ENCODE results near the gene ZFYVE19.
A peak's percentile ranks its signal among the peaks of the same experiment; 100 is the strongest.

Gene ZFYVE19

GRCh38 chr15:40793216-40793989 lies 13.5 kb upstream of the ZFYVE19 start:
- Histone ChIP-seq H3K27me3 (ENCODE audit: control insufficient read depth in 5 of 5, insufficient read depth in 4 of 5, low read length in 5 of 5) (no peaks in the 10 kb centered on the region), H3K4me1 (ENCODE audit: control insufficient read depth in 5 of 5, insufficient read depth in 5 of 5, low read length in 5 of 5) (peaks cover 4 to 29% (median 18%) of the 10 kb centered on the region in 5 donors), H3K27ac (ENCODE audit: low read depth, low read length) (no peak overlapping the region), H3K9ac (ENCODE audit: low read length in 5 of 5) (no peak overlapping the region), H3K9me3 (ENCODE audit: control insufficient read depth in 5 of 5, low read length in 5 of 5) (no peaks in the 10 kb centered on the region), H3K4me3 (ENCODE audit: low read depth in 1 of 5, low read length in 5 of 5) (no peak overlapping the region), H3K36me3 (ENCODE audit: control insufficient read depth in 5 of 5, insufficient read depth in 5 of 5, low read length in 5 of 5) (peaks cover 0 to 12% (median 4%) of the 10 kb centered on the region in 5 donors)

- H3K27ac ChIP-seq (ENCODE audit: low read depth, low read length) = no peak overlapping the region
- H3K4me3 ChIP-seq (ENCODE audit: low read depth in 1 of 5, low read length in 5 of 5) = no peak overlapping the region
- H3K4me1 ChIP-seq (ENCODE audit: control insufficient read depth in 5 of 5, insufficient read depth in 5 of 5, low read length in 5 of 5) = peaks cover 4 to 26% (median 16%) of the 10 kb centered on the region in 5 donors
- H3K9ac ChIP-seq (ENCODE audit: low read length in 5 of 5) = no peak overlapping the region
- H3K27me3 ChIP-seq (ENCODE audit: control insufficient read depth in 5 of 5, insufficient read depth in 4 of 5, low read length in 5 of 5) = no peaks in the 10 kb centered on the region
- no peaks in the 10 kb centered on the region for H3K9me3 ChIP-seq (ENCODE audit: control insufficient read depth in 5 of 5, low read length in 5 of 5)
- H3K36me3 ChIP-seq (ENCODE audit: control insufficient read depth in 5 of 5, insufficient read depth in 5 of 5, low read length in 5 of 5) = peaks cover 0 to 13% (median 4%) of the 10 kb centered on the region in 5 donors
Measured at GRCh38 chr15:40796041-40796440, 10.8 kb upstream of the ZFYVE19 start.

- H3K4me3 ChIP-seq (ENCODE audit: low read depth in 1 of 5, low read length in 5 of 5) = no peak overlapping the region
- peaks cover 0 to 9% (median 4%) of the 10 kb centered on the region in 5 donors for H3K36me3 ChIP-seq (ENCODE audit: control insufficient read depth in 5 of 5, insufficient read depth in 5 of 5, low read length in 5 of 5)
- H3K9ac ChIP-seq (ENCODE audit: low read length in 5 of 5) = no peak overlapping the region
- peaks cover 4 to 26% (median 16%) of the 10 kb centered on the region in 5 donors for H3K4me1 ChIP-seq (ENCODE audit: control insufficient read depth in 5 of 5, insufficient read depth in 5 of 5, low read length in 5 of 5)
- H3K27ac ChIP-seq (ENCODE audit: low read depth, low read length) = no peak overlapping the region
- no peaks in the 10 kb centered on the region for H3K27me3 ChIP-seq (ENCODE audit: control insufficient read depth in 5 of 5, insufficient read depth in 4 of 5, low read length in 5 of 5)
- no peaks in the 10 kb centered on the region for H3K9me3 ChIP-seq (ENCODE audit: control insufficient read depth in 5 of 5, low read length in 5 of 5)
Measured at GRCh38 chr15:40796512-40796911, 10.4 kb upstream of the ZFYVE19 start.

GRCh38 chr15:40799523-40799922 lies 7.4 kb upstream of the ZFYVE19 start:
- no peak overlapping the region for H3K4me3 ChIP-seq (ENCODE audit: low read depth in 1 of 5, low read length in 5 of 5)
- peaks cover 0 to 11% (median 2%) of the 10 kb centered on the region in 5 donors for H3K36me3 ChIP-seq (ENCODE audit: control insufficient read depth in 5 of 5, insufficient read depth in 5 of 5, low read length in 5 of 5)
- peaks cover 0 to 13% (median 9%) of the 10 kb centered on the region in 5 donors for H3K4me1 ChIP-seq (ENCODE audit: control insufficient read depth in 5 of 5, insufficient read depth in 5 of 5, low read length in 5 of 5)
- no peak overlapping the region for H3K9ac ChIP-seq (ENCODE audit: low read length in 5 of 5)
- no peaks in the 10 kb centered on the region for H3K27me3 ChIP-seq (ENCODE audit: control insufficient read depth in 5 of 5, insufficient read depth in 4 of 5, low read length in 5 of 5)
- no peaks in the 10 kb centered on the region for H3K9me3 ChIP-seq (ENCODE audit: control insufficient read depth in 5 of 5, low read length in 5 of 5)
- H3K27ac ChIP-seq (ENCODE audit: low read depth, low read length) = no peak overlapping the region

- no peak overlapping the region for H3K27ac ChIP-seq (ENCODE audit: low read depth, low read length)
- no peak overlapping the region for H3K4me3 ChIP-seq (ENCODE audit: low read depth in 1 of 5, low read length in 5 of 5)
- no peaks in the 10 kb centered on the region for H3K9me3 ChIP-seq (ENCODE audit: control insufficient read depth in 5 of 5, low read length in 5 of 5)
- H3K9ac ChIP-seq (ENCODE audit: low read length in 5 of 5) = no peak overlapping the region
- H3K36me3 ChIP-seq (ENCODE audit: control insufficient read depth in 5 of 5, insufficient read depth in 5 of 5, low read length in 5 of 5) = peaks cover 0 to 11% (median 2%) of the 10 kb centered on the region in 5 donors
- H3K27me3 ChIP-seq (ENCODE audit: control insufficient read depth in 5 of 5, insufficient read depth in 4 of 5, low read length in 5 of 5) = no peaks in the 10 kb centered on the region
- peaks cover 3 to 14% (median 13%) of the 10 kb centered on the region in 5 donors for H3K4me1 ChIP-seq (ENCODE audit: control insufficient read depth in 5 of 5, insufficient read depth in 5 of 5, low read length in 5 of 5)
Measured at GRCh38 chr15:40803076-40803475, 3.8 kb upstream of the ZFYVE19 start.

- Histone ChIP-seq H3K27ac (ENCODE audit: low read depth, low read length) (no peak overlapping the region), H3K27me3 (ENCODE audit: control insufficient read depth in 5 of 5, insufficient read depth in 4 of 5, low read length in 5 of 5) (no peaks in the 10 kb centered on the region), H3K9ac (ENCODE audit: low read length in 5 of 5) (no peak overlapping the region), H3K9me3 (ENCODE audit: control insufficient read depth in 5 of 5, low read length in 5 of 5) (no peaks in the 10 kb centered on the region), H3K36me3 (ENCODE audit: control insufficient read depth in 5 of 5, insufficient read depth in 5 of 5, low read length in 5 of 5) (peaks cover 0 to 5% (median 2%) of the 10 kb centered on the region in 5 donors), H3K4me1 (ENCODE audit: control insufficient read depth in 5 of 5, insufficient read depth in 5 of 5, low read length in 5 of 5) (peaks cover 6 to 20% (median 18%) of the 10 kb centered on the region in 5 donors), H3K4me3 (ENCODE audit: low read depth in 1 of 5, low read length in 5 of 5) (no peak overlapping the region)
Measured at GRCh38 chr15:40803688-40804087, 3.2 kb upstream of the ZFYVE19 start.

GRCh38 chr15:40806672-40807027 lies 239 bp upstream of the ZFYVE19 start:
- peaks cover 6 to 25% (median 20%) of the 10 kb centered on the region in 5 donors for H3K36me3 ChIP-seq (ENCODE audit: control insufficient read depth in 5 of 5, insufficient read depth in 5 of 5, low read length in 5 of 5)
- peaks cover 6 to 21% (median 18%) of the 10 kb centered on the region in 5 donors for H3K4me1 ChIP-seq (ENCODE audit: control insufficient read depth in 5 of 5, insufficient read depth in 5 of 5, low read length in 5 of 5)
- no peaks in the 10 kb centered on the region for H3K9me3 ChIP-seq (ENCODE audit: control insufficient read depth in 5 of 5, low read length in 5 of 5)
- H3K4me3 ChIP-seq (ENCODE audit: low read depth in 1 of 5, low read length in 5 of 5) = peak overlapping the region; percentile 79 to 100 (median 99)
- peak overlapping the region; percentile 85 to 100 (median 90) for H3K9ac ChIP-seq (ENCODE audit: low read length in 5 of 5)
- H3K27me3 ChIP-seq (ENCODE audit: control insufficient read depth in 5 of 5, insufficient read depth in 4 of 5, low read length in 5 of 5) = no peaks in the 10 kb centered on the region
- H3K27ac ChIP-seq (ENCODE audit: low read depth, low read length) = peak overlapping the region; percentile 99

GRCh38 chr15:40807888-40808461 lies 1.1 kb downstream of the ZFYVE19 start:
- H3K9me3 ChIP-seq (ENCODE audit: control insufficient read depth in 5 of 5, low read length in 5 of 5) = no peaks in the 10 kb centered on the region
- H3K4me3 ChIP-seq (ENCODE audit: low read depth in 1 of 5, low read length in 5 of 5) = peak overlapping the region; percentile 88 to 100 (median 99)
- H3K27me3 ChIP-seq (ENCODE audit: control insufficient read depth in 5 of 5, insufficient read depth in 4 of 5, low read length in 5 of 5) = no peaks in the 10 kb centered on the region
- peaks cover 6 to 33% (median 23%) of the 10 kb centered on the region in 5 donors for H3K36me3 ChIP-seq (ENCODE audit: control insufficient read depth in 5 of 5, insufficient read depth in 5 of 5, low read length in 5 of 5)
- H3K9ac ChIP-seq (ENCODE audit: low read length in 5 of 5) = peak overlapping the region in 4 of 5 donors; percentile 48 to 100 (median 74)
- peak overlapping the region; percentile 99 for H3K27ac ChIP-seq (ENCODE audit: low read depth, low read length)
- H3K4me1 ChIP-seq (ENCODE audit: control insufficient read depth in 5 of 5, insufficient read depth in 5 of 5, low read length in 5 of 5) = peaks cover 6 to 21% (median 18%) of the 10 kb centered on the region in 5 donors

GRCh38 chr15:40808861-40809450 lies 2.1 kb downstream of the ZFYVE19 start:
- H3K4me1 ChIP-seq (ENCODE audit: control insufficient read depth in 5 of 5, insufficient read depth in 5 of 5, low read length in 5 of 5) = peaks cover 6 to 21% (median 18%) of the 10 kb centered on the region in 5 donors
- no peaks in the 10 kb centered on the region for H3K9me3 ChIP-seq (ENCODE audit: control insufficient read depth in 5 of 5, low read length in 5 of 5)
- H3K4me3 ChIP-seq (ENCODE audit: low read depth in 1 of 5, low read length in 5 of 5) = no peak overlapping the region
- H3K27me3 ChIP-seq (ENCODE audit: control insufficient read depth in 5 of 5, insufficient read depth in 4 of 5, low read length in 5 of 5) = no peaks in the 10 kb centered on the region
- H3K9ac ChIP-seq (ENCODE audit: low read length in 5 of 5) = peak overlapping the region in 1 of 5 donors; percentile 100
- peaks cover 6 to 40% (median 33%) of the 10 kb centered on the region in 5 donors for H3K36me3 ChIP-seq (ENCODE audit: control insufficient read depth in 5 of 5, insufficient read depth in 5 of 5, low read length in 5 of 5)
- no peak overlapping the region for H3K27ac ChIP-seq (ENCODE audit: low read depth, low read length)
